PFSK-1 (cell line): Measurements from ENCODE around the gene NEXN.

ENCODE experiments used
- FOXP2 ChIP-seq: optimal IDR thresholded peaks from 2 replicates; pipeline ENCODE3; 2011; ENCODE audit warnings: borderline replicate concordance, control low read depth, inconsistent platforms; ENCODE audit not compliant: insufficient read depth; ENCODE audit errors: extremely low read length, extremely low read depth
- POLR2AphosphoS5 ChIP-seq: IDR thresholded peaks from 2 replicates; pipeline ENCODE4 v1.6.1; 2012; ENCODE audit warnings: low read depth, mild to moderate bottlenecking, control low read depth, low read length, moderate library complexity
- SIN3A ChIP-seq: IDR thresholded peaks from 2 replicates; pipeline ENCODE4 v1.6.1; 2012; ENCODE audit warnings: mild to moderate bottlenecking, low read length, moderate library complexity, borderline replicate concordance; ENCODE audit not compliant: insufficient read depth
- TAF1 ChIP-seq: IDR thresholded peaks from 2 replicates; pipeline ENCODE4 v1.6.1; 2012; ENCODE audit warnings: low read length, control low read depth, borderline replicate concordance; ENCODE audit not compliant: insufficient read depth
- TF ChIP-seq, protein P1 (sequence below), 2 experiments: IDR thresholded peaks; 2 replicates each; pipeline versions ENCODE4 v1.6.1 to v1.8.0; 2011 to 2012; ENCODE audit warnings: low read depth in 2 of 2, low read length in 2 of 2, control low read depth in 1 of 2, inconsistent platforms in 1 of 2, mild to moderate bottlenecking in 1 of 2, moderate library complexity in 1 of 2; ENCODE audit not compliant: insufficient read depth in 1 of 2

Gene NEXN

GRCh38 chr1:77899647-77900320 is 11.4 kb downstream of the NEXN start:
- TF ChIP-seq SIN3A = no peak
- TF ChIP-seq POLR2AphosphoS5 = no peak
- TF ChIP-seq, protein P1, sequence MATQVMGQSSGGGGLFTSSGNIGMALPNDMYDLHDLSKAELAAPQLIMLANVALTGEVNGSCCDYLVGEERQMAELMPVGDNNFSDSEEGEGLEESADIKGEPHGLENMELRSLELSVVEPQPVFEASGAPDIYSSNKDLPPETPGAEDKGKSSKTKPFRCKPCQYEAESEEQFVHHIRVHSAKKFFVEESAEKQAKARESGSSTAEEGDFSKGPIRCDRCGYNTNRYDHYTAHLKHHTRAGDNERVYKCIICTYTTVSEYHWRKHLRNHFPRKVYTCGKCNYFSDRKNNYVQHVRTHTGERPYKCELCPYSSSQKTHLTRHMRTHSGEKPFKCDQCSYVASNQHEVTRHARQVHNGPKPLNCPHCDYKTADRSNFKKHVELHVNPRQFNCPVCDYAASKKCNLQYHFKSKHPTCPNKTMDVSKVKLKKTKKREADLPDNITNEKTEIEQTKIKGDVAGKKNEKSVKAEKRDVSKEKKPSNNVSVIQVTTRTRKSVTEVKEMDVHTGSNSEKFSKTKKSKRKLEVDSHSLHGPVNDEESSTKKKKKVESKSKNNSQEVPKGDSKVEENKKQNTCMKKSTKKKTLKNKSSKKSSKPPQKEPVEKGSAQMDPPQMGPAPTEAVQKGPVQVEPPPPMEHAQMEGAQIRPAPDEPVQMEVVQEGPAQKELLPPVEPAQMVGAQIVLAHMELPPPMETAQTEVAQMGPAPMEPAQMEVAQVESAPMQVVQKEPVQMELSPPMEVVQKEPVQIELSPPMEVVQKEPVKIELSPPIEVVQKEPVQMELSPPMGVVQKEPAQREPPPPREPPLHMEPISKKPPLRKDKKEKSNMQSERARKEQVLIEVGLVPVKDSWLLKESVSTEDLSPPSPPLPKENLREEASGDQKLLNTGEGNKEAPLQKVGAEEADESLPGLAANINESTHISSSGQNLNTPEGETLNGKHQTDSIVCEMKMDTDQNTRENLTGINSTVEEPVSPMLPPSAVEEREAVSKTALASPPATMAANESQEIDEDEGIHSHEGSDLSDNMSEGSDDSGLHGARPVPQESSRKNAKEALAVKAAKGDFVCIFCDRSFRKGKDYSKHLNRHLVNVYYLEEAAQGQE (IDR thresholded peaks at IDR 0.05; ENCODE audit: insufficient read depth in 1 of 2, low read depth in 2 of 2, low read length in 2 of 2) = no peak
- TF ChIP-seq TAF1 = no peak
- no peak for TF ChIP-seq FOXP2

DNA sequence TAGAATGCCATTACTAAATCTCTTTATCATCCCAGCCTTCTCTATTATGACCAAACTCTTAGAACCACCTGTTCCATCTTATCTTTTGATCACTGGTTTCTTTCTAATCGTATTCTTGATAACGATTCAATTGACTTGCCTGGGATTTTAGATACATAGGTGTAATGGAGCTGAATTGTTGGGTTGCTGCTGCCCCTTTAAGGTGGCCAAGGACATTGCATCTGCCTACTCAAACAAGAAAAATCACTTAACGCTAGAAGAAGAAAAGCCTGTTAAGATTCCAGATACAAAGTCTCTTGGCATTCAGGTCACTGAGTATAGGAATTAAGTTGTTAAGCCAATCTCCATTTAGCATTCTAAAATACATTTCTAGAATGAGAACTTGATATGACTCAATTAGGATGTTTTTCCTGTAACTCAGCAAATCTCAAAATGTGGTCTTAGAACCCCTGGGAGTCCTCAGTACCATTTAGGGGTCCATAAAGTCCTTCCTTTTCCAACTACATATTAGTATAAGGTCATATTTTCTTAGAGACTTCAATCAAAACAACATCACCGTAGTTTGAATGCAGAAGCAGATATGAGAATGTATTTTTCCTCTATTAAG is 12.4 kb downstream of the NEXN start:
- no peak for TF ChIP-seq SIN3A
- no peak for TF ChIP-seq TAF1
- no peak for TF ChIP-seq FOXP2
- TF ChIP-seq, protein P1 (IDR thresholded peaks at IDR 0.05; ENCODE audit: insufficient read depth in 1 of 2, low read depth in 2 of 2, low read length in 2 of 2) = no peak
- TF ChIP-seq POLR2AphosphoS5 = no peak

DNA sequence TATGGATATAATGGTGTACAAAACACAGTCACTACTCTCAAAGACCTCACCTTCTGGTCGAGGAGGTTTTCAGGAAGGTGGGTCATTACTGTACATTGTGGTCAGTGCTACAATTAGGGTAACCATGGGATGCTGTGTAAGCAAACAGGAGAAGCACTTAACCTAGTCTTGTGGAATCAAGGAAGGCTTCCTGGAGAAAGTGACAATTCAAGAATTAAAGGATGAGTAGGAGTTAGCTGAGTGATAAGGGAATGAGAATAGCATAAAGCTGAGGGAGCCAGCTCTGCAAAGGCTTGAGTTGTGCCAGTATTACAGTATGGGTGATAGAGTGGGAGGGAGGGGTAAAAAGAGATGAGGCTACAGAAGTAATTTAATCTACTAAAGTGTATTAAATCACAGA is 17.2 kb downstream of the NEXN start:
- TF ChIP-seq TAF1 (no peak), FOXP2 (no peak), POLR2AphosphoS5 (no peak), SIN3A (no peak)
- TF ChIP-seq, protein P1 (IDR thresholded peaks at IDR 0.05; ENCODE audit: insufficient read depth in 1 of 2, low read depth in 2 of 2, low read length in 2 of 2) = no peak

DNA sequence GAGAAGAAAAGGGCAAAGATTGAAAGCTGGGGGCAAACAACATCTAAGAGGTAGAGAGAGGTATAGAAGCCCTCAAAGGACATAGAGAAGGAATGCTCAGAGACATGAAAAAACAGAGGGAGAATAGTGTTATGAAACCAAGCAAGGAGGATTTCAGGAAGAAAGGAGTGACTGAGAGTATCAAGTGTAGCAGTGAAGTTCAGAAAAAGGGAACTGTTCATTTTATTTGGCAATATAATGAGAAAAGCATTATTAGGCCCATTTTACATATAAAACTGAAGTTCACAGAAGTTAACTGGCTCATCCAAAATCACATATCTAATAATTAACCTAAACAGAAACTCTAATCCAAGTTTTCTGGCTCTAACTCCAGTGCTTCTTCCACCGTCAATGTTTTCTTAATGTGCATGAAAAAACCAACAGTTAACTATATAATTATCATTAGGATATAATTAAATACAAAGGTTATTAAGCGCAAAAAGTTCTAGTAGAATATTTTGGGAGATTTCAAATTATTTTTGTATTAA is 17.7 kb downstream of the NEXN start:
- TF ChIP-seq POLR2AphosphoS5 = no peak
- TF ChIP-seq SIN3A = no peak
- no peak for TF ChIP-seq FOXP2
- TF ChIP-seq, protein P1 (IDR thresholded peaks at IDR 0.05; ENCODE audit: insufficient read depth in 1 of 2, low read depth in 2 of 2, low read length in 2 of 2) = no peak
- no peak for TF ChIP-seq TAF1
